Stimulated activated naive CD8-positive, alpha-beta T cell treated with anti-CD3 and anti-CD28 coated beads, Interleukin-15, Interleukin-2, amounts not matched to agents 100 ng/mL and 50 ng/mL, for 24 hours (primary cell): Measurements from ENCODE around the gene ERC1.
"Not testable (repeated sequence)": the region's sequence is repeated elsewhere in the genome, so short reads cannot be mapped to it uniquely, and the experiment has no call there.

Source experiments
- H3K27ac Mint-ChIP-seq: one replicate; pipeline ENCODE4 v1.8.0; 2021; ENCODE audit warnings: mild to moderate bottlenecking, mixed read lengths
- H3K27me3 Mint-ChIP-seq: one replicate; pipeline ENCODE4 v1.8.0; 2021; ENCODE audit warnings: mixed read lengths
- H3K36me3 Mint-ChIP-seq: one replicate; pipeline ENCODE4 v1.8.0; 2021; ENCODE audit warnings: low read depth, mixed read lengths
- H3K4me1 Mint-ChIP-seq: one replicate; pipeline ENCODE4 v1.8.0; 2021; ENCODE audit warnings: low read depth, mixed read lengths
- H3K4me3 Mint-ChIP-seq: one replicate; pipeline ENCODE4 v1.8.0; 2021; ENCODE audit warnings: mild to moderate bottlenecking, mixed read lengths
- H3K9me3 Mint-ChIP-seq: one replicate; pipeline ENCODE4 v1.8.0; 2021; ENCODE audit warnings: mixed read lengths

The ERC1 gene

DNA sequence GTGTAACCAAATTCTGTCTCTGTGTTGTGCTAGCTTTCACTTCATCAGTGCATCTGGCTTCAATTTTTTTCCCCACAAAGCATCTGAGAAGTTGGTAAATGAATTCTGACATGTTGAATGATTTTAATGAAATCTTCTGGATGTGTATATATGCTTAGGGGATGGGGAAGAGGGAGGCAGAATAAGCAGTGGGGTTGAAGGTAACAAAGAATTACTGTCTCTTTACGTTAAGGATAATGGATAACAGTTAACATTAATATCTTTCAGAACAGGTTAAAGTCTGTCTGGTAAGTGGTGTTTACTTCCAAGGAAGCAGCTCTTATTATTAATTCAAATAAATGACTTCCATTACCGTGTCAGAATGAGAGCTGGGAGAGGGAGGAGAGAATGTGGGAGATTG lies 261.7 kb downstream of the ERC1 start:
- Mint-ChIP-seq H3K27ac (no peak overlapping the region), H3K9me3 (no peaks in the 10 kb centered on the region), H3K27me3 (no peaks in the 10 kb centered on the region), H3K4me3 (no peak overlapping the region), H3K4me1 (no peaks in the 10 kb centered on the region), H3K36me3 (peaks cover 3% of the 10 kb centered on the region)

DNA sequence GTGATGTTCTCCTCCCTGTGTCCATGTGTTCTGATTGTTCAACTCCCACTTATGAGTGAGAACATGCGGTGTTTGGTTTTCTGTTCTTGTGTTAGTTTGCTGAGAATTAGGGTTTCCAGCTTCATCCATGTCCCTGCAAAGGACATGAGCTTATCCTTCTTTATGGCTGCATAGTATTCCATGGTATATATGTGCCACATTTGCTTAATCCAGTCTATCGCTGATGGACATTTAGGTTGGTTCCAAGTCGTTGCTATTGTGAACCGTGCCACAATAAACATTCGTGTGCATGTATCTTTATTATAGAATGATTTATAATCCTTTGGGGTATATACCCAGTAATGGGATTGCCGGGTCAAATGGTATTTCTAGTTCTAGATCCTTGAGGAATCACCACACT lies 264.1 kb downstream of the ERC1 start:
- not testable (repeated sequence) for H3K36me3 Mint-ChIP-seq, H3K9me3 Mint-ChIP-seq, H3K4me1 Mint-ChIP-seq, H3K4me3 Mint-ChIP-seq, H3K27me3 Mint-ChIP-seq, H3K27ac Mint-ChIP-seq

DNA sequence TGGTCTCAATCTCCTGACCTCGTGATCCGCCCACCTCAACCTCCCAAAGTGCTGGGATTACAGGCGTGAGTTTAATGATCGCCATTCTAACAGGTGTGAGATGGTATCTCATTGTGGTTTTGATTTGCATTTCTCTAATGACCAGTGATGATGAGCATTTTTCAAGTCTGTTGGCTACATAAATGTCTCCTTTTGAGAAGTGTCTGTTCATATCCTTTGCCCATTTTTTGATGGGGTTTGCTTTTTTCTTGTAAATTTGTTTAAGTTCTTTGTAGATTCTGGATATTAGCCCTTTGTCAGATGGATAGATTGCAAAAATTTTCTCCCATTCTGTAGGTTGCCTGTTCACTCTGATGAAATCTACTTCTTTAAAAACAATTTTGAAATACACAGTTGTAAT lies 264.8 kb downstream of the ERC1 start:
- H3K4me3 Mint-ChIP-seq, H3K27ac Mint-ChIP-seq, H3K4me1 Mint-ChIP-seq, H3K9me3 Mint-ChIP-seq, H3K36me3 Mint-ChIP-seq, H3K27me3 Mint-ChIP-seq: not testable (repeated sequence)

DNA sequence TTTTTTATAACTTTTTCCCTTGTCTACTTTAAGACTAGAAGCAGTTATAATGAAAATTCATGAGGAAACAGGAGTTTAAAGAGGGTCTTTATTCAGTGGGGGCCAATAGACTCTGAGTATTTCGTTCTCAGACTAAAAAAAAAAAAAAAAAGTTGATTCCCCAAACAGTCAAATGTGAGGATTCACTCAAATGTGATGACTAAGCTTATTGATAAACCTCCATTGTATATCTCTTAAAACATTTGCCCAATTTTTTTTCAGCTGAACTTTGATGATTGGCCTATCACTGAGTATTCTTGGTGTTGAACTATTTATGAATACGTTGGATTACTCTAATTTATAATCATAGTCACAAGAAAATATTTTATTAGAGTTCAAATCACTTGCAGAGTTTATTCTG lies 265.3 kb downstream of the ERC1 start:
- H3K9me3 Mint-ChIP-seq, result no peaks in the 10 kb centered on the region
- no peak overlapping the region for H3K27ac Mint-ChIP-seq
- H3K4me1 Mint-ChIP-seq, result no peaks in the 10 kb centered on the region
- H3K36me3 Mint-ChIP-seq, result peaks cover 10% of the 10 kb centered on the region
- no peaks in the 10 kb centered on the region for H3K27me3 Mint-ChIP-seq
- H3K4me3 Mint-ChIP-seq, result no peak overlapping the region

DNA sequence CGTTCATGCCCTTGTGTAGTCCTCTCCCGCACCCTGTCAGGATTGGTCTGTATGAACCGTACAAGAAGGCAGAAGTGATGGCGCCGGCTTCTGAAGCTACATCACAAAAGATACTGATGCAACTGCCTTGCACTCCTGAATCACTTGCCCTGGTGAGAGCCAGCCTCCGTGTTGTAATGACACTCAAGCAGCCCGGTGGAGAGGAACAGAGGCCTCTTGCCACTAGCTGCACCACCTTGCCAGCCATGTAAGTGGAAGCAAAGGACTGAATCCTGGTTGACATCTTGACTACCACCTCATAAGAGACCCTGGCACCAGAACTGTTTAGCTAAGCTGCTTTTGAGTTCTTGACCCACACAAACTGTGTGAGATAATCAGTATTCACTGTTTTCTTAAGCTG lies 266.0 kb downstream of the ERC1 start:
- no peaks in the 10 kb centered on the region for H3K4me1 Mint-ChIP-seq
- peaks cover 10% of the 10 kb centered on the region for H3K36me3 Mint-ChIP-seq
- no peak overlapping the region for H3K4me3 Mint-ChIP-seq
- H3K27ac Mint-ChIP-seq, result no peak overlapping the region
- H3K27me3 Mint-ChIP-seq, result no peaks in the 10 kb centered on the region
- H3K9me3 Mint-ChIP-seq, result no peaks in the 10 kb centered on the region

DNA sequence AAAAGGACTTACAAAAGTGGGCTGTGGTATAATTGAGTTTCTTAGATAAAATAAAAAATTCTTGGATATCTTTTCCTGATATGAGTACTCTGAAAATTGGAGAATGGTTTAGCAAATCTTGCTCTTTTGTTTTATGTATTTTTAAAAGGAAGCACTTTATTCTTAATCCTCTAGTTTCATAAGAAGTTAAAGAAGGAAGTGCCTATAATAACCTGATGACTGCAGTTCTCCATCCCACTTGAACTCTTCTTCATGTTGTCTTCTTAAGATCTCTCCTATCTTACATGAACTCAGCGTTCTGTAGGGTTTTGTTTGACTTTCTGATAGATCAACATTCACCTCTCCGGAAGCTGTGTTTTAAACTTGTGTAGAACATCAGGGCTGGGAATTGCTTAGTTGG lies 271.0 kb downstream of the ERC1 start:
- Mint-ChIP-seq H3K4me3 (no peak overlapping the region), H3K27me3 (no peaks in the 10 kb centered on the region), H3K4me1 (no peaks in the 10 kb centered on the region), H3K36me3 (peaks cover 30% of the 10 kb centered on the region), H3K9me3 (no peaks in the 10 kb centered on the region), H3K27ac (no peak overlapping the region)

DNA sequence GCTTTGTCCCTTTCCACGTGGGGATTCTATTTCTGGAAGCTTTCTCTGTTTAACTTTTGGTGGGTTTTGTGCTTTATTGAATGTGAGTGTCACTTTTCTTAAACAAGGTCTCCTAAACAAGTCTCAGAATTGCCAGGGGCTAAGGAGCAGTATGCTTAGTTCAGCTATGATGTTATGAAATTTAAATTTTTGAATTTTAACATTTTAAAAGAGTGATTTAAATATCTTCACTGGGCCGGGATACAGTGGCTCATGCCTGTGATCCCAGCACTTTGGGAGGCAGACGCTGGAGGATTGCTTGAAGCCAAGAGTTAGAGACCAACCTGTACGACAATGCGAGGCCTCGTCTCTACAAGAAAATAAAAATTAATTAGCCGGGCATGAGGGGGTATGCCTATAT lies 276.2 kb downstream of the ERC1 start:
- Mint-ChIP-seq H3K4me3 (no peak overlapping the region), H3K9me3 (no peaks in the 10 kb centered on the region), H3K36me3 (peaks cover 28% of the 10 kb centered on the region), H3K4me1 (peaks cover 8% of the 10 kb centered on the region), H3K27ac (no peak overlapping the region), H3K27me3 (no peaks in the 10 kb centered on the region)

DNA sequence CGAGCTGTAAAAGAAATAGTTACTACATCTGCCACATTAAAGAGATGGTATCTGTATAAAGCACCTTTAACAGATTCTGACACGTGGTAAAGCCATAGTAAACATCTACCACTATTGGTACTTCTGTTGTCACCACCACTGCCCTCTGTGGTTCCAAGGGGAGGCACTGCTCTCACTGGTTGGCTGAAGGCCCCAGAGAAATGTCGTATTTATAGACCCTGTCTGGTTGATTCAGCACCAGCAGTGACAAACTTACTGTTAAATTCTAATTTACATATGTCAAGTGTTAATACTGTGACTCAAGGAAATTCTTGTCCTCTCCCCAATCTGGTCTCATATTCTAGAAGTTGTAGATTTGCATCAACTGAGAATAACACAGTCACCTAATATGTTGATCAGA lies 281.1 kb downstream of the ERC1 start:
- no peak overlapping the region for H3K4me3 Mint-ChIP-seq
- H3K27ac Mint-ChIP-seq, result no peak overlapping the region
- H3K4me1 Mint-ChIP-seq, result peaks cover 10% of the 10 kb centered on the region
- no peaks in the 10 kb centered on the region for H3K9me3 Mint-ChIP-seq
- H3K36me3 Mint-ChIP-seq, result peaks cover 9% of the 10 kb centered on the region
- no peaks in the 10 kb centered on the region for H3K27me3 Mint-ChIP-seq

DNA sequence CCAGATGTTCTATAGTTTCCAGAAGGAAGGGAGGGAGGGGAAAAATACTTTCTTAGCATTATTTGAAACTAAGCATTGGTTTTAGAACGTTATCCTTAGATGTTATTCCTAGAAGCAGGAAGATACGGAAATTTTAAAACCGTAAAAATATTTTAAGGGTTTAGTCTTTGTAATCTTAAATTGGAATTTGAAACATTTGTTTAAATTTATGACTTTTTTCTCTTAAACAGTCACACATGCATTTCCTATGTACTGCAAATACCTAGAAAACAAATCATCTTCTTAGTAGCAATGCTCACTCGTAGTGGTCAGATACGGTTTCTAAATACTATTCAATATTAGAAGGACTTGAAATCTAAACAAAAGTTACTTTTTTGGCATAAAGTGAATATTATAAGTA lies 282.0 kb downstream of the ERC1 start:
- Mint-ChIP-seq H3K4me3 (no peak overlapping the region), H3K36me3 (peaks cover 9% of the 10 kb centered on the region), H3K27me3 (no peaks in the 10 kb centered on the region), H3K27ac (no peak overlapping the region), H3K4me1 (peaks cover 19% of the 10 kb centered on the region), H3K9me3 (no peaks in the 10 kb centered on the region)

DNA sequence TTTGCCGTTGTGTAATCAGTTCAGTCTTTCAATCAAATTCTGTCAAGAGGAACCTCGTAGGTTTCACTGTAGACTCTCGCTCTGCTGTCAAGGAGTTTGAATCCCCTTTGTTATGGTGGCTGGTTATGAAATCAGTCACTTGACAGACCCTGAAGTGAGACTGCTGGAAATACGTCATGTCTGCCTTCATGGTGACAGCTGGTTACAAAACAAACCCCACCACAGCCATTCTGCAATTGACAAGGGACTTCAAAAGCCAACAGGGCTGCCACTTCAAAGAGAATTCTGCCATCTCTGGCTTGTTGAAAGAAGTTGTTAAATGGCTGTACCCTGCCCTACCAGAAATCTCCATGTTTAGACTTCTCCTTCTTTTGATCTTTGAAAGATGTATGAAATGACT lies 286.9 kb downstream of the ERC1 start:
- Mint-ChIP-seq H3K36me3 (peaks cover 17% of the 10 kb centered on the region), H3K9me3 (no peaks in the 10 kb centered on the region), H3K27me3 (no peaks in the 10 kb centered on the region), H3K4me3 (no peak overlapping the region), H3K27ac (no peak overlapping the region), H3K4me1 (peaks cover 12% of the 10 kb centered on the region)

DNA sequence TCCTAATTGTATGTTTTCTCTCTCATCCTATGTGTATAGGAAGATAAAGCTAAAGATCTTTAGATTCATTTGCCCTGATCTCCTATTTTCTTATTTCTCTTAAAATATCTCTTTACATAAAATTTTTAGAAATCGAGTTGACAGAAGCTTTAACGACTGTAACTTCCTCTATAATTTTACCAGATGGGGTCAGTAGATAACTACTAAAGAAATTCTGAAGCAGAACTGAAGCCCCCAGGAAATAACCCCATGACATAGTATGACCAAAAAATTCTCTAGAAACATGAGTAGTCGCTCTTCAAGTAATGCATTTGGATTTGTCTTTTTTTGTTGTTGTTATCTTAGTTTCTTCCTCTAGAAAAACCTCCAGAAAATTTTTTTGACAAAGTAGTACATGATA lies 288.0 kb downstream of the ERC1 start:
- no peak overlapping the region for H3K4me3 Mint-ChIP-seq
- H3K9me3 Mint-ChIP-seq, result no peaks in the 10 kb centered on the region
- H3K36me3 Mint-ChIP-seq, result peaks cover 17% of the 10 kb centered on the region
- peaks cover 12% of the 10 kb centered on the region for H3K4me1 Mint-ChIP-seq
- H3K27me3 Mint-ChIP-seq, result no peaks in the 10 kb centered on the region
- no peak overlapping the region for H3K27ac Mint-ChIP-seq

DNA sequence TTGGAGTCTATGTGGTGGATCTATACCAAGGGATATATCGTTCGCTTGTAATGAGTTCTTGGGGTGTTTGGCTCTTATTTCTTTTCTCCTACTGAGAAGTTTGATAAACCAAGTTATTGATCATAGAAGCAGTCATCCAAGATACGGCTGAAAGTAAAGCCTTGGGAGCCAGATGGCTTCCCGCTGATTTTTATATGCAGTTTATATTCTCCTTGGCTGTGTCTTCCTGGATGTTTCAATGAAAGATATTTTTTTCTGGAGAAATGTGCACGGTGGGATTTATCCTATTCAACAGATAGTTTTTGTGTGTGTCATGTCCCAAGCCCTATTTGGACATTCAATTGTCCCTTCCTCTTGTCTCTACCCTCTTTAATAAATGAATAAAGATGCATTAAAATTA lies 289.0 kb downstream of the ERC1 start:
- no peaks in the 10 kb centered on the region for H3K27me3 Mint-ChIP-seq
- peaks cover 12% of the 10 kb centered on the region for H3K4me1 Mint-ChIP-seq
- no peak overlapping the region for H3K27ac Mint-ChIP-seq
- no peaks in the 10 kb centered on the region for H3K9me3 Mint-ChIP-seq
- H3K36me3 Mint-ChIP-seq, result peaks cover 20% of the 10 kb centered on the region
- no peak overlapping the region for H3K4me3 Mint-ChIP-seq

DNA sequence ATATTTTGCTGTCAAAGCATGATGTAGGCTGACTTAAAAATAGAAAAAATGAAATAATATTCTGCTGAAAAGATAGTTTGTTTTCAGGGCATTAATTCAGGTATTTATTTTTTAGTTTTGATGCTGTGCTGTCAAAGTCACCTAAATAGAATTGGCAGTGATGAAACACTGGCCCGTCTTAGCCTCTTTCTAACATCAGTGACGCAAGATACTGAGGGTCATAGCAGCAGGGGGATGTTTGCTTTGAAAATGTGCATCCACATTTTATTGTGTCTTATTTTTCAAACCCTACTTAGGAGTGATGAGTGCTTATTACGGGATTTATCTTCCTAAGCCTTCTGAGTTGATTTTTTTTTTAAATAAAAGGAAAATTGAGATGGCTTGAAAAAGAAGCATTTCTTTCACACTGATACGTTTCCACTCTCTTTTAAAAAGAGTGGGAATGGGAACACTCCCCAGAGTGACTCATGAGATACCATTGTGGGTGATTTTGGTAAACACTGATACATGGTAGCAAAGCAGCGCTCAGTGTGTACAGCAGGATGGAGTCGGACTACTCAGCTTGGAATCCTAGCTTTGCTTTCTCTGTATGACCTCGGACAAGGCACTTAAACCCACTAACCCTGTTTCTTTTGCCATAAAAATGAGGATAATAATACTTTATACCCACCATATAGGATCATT lies 290.8 kb downstream of the ERC1 start:
- H3K36me3 Mint-ChIP-seq, result peaks cover 21% of the 10 kb centered on the region
- no peaks in the 10 kb centered on the region for H3K9me3 Mint-ChIP-seq
- no peaks in the 10 kb centered on the region for H3K27me3 Mint-ChIP-seq
- H3K4me1 Mint-ChIP-seq, result peaks cover 12% of the 10 kb centered on the region
- H3K27ac Mint-ChIP-seq, result no peak overlapping the region
- H3K4me3 Mint-ChIP-seq, result no peak overlapping the region

DNA sequence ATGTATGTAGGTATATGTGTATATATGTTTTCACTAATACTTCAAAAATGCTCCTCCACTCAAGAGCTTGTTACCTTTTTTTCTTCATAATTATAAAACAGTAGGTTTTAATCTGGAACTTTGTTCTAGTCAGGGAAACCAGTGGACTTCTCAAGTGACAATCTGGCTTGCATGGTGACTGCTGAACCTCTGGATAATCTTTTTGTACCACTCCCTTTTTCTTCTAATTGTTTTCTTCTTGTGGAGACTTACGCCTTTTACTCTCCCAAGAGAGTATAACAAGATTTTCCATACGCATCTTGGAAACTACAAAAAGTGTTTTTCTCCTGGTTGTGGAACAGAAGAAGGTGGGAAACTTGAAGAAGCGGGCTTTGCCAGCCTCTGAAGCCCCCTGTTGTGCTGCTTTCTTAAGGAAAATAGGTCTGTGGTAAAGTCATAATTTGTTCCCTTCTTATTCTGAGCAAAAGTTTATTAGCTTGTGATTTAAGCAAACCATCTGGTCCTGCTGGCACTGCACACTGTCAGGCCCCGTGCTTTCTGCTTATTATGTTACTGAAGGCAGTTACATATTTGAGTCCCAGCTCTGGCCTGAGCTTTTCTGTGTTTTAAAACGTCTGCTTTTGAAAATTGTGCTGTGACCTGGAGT lies 291.8 kb downstream of the ERC1 start:
- peaks cover 21% of the 10 kb centered on the region for H3K36me3 Mint-ChIP-seq
- H3K9me3 Mint-ChIP-seq, result no peaks in the 10 kb centered on the region
- peaks cover 6% of the 10 kb centered on the region for H3K4me1 Mint-ChIP-seq
- no peak overlapping the region for H3K4me3 Mint-ChIP-seq
- no peak overlapping the region for H3K27ac Mint-ChIP-seq
- H3K27me3 Mint-ChIP-seq, result no peaks in the 10 kb centered on the region

DNA sequence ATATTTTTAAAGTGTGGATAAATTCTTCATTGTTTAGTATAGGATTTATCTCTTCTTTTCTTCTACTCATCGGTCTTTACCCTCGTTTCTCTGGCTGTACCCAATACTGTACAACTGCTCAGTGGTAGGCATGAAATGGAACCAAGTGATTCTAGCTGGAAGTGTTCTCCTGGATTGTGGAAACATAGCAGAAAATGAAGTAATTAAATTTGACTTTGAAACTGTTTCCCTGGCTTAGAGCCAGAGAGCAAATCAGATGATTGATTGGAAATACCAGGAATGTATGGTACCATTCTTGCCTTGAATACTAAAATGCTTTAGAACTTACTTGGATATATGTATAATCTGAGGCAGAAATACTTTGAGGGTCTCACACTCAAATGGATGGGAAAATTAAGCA lies 292.3 kb downstream of the ERC1 start:
- Mint-ChIP-seq H3K27ac (no peak overlapping the region), H3K9me3 (no peaks in the 10 kb centered on the region), H3K36me3 (peaks cover 21% of the 10 kb centered on the region), H3K4me3 (no peak overlapping the region), H3K4me1 (peaks cover under 1% of the 10 kb centered on the region), H3K27me3 (no peaks in the 10 kb centered on the region)

DNA sequence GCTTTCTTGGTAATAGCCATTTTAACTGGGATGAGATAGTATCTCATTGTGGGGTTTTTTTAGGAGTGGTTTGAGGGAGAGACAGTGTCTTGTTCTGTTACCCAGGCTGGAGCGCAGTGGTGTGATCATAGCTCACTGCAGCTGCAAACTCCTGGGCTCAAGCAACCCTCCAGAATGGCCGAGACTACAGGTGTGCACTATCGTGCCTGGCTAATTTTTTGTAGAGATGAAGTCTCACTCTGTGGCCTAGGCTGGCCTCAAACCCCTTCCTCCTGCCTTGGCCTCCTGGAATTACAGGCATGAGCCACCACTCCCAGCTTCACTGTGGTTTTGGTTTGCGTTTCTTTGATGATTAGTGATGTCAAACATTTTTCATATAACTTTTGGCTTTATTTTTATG lies 293.6 kb downstream of the ERC1 start:
- H3K27me3 Mint-ChIP-seq, result no peaks in the 10 kb centered on the region
- no peaks in the 10 kb centered on the region for H3K4me1 Mint-ChIP-seq
- H3K4me3 Mint-ChIP-seq, result no peak overlapping the region
- no peaks in the 10 kb centered on the region for H3K9me3 Mint-ChIP-seq
- H3K36me3 Mint-ChIP-seq, result peaks cover 22% of the 10 kb centered on the region
- no peak overlapping the region for H3K27ac Mint-ChIP-seq
